WERI-Rb-1 (cell line): ENCODE data around the gene UBE2D2.

ENCODE experiments used
- DNase-seq: peaks from one replicate; pipeline ENCODE4 v3.0.0-alpha.2; 2020
- H3K27ac ChIP-seq: fragments of 250-450 bp; sonication (Bioruptor Pico); 2 replicates; pipeline ENCODE4 v1.5.1; 2020; ENCODE audit warnings: mild to moderate bottlenecking, moderate library complexity
- H3K27me3 ChIP-seq: fragments of 250-450 bp; sonication (Bioruptor Pico); 2 replicates; pipeline ENCODE4 v1.5.1; 2021; ENCODE audit warnings: mild to moderate bottlenecking, low read depth, moderate library complexity; ENCODE audit not compliant: insufficient read depth, severe bottlenecking
- H3K36me3 ChIP-seq: fragments of 250-450 bp; sonication (Bioruptor Pico); 2 replicates; pipeline ENCODE4 v1.5.1; 2020; ENCODE audit warnings: mild to moderate bottlenecking, moderate library complexity
- H3K4me3 ChIP-seq: 2 replicates; pipeline ENCODE4 v1.5.1; 2011; ENCODE audit warnings: low read depth, mild to moderate bottlenecking, control low read depth, low read length
- H3K9me3 ChIP-seq: fragments of 250-450 bp; sonication (Bioruptor Pico); 2 replicates; pipeline ENCODE4 v1.5.1; 2021; ENCODE audit warnings: mild to moderate bottlenecking, moderate library complexity; ENCODE audit not compliant: severe bottlenecking
- CTCF ChIP-seq: IDR thresholded peaks from 2 replicates; pipeline ENCODE4 v1.5.1; 2011; ENCODE audit warnings: low read depth, mild to moderate bottlenecking, control low read depth, inconsistent platforms, low read length

The UBE2D2 gene

GRCh38 chr5:139638090-139638735 lies 77.1 kb downstream of the UBE2D2 start:
- peak overlapping the region; percentile 54 for H3K4me3 ChIP-seq

GRCh38 chr5:139638736-139639618 lies 77.8 kb downstream of the UBE2D2 start:
- H3K27ac ChIP-seq, result peak overlapping the region; percentile 95
- H3K36me3 ChIP-seq, result no peaks in the 10 kb centered on the region
- H3K9me3 ChIP-seq, result no peaks in the 10 kb centered on the region
- TF ChIP-seq CTCF, result no peak
- peak; percentile 95 for DNase-seq
- H3K27me3 ChIP-seq, result no peaks in the 10 kb centered on the region
- H3K4me3 ChIP-seq, result peak overlapping the region; percentile 54

More at GRCh38 chr5:139638090-139638735, 77.1 kb downstream of the UBE2D2 start:
- no peaks in the 10 kb centered on the region for H3K36me3 ChIP-seq
- DNase-seq, result peak; percentile 76
- no peaks in the 10 kb centered on the region for H3K9me3 ChIP-seq
- H3K27ac ChIP-seq, result peak overlapping the region; percentile 95
- H3K27me3 ChIP-seq, result no peaks in the 10 kb centered on the region
- no peak for TF ChIP-seq CTCF

- no peak overlapping the region for H3K4me3 ChIP-seq
- H3K27ac ChIP-seq, result peak overlapping the region; percentile 95
- no peaks in the 10 kb centered on the region for H3K36me3 ChIP-seq
- H3K27me3 ChIP-seq, result no peaks in the 10 kb centered on the region
- no peak for TF ChIP-seq CTCF
- peak; percentile 72 for DNase-seq
- no peaks in the 10 kb centered on the region for H3K9me3 ChIP-seq
Observed at GRCh38 chr5:139639619-139640380, 78.7 kb downstream of the UBE2D2 start.

- peak; percentile 25 for DNase-seq
- no peaks in the 10 kb centered on the region for H3K36me3 ChIP-seq
- no peak overlapping the region for H3K4me3 ChIP-seq
- no peak for TF ChIP-seq CTCF
- H3K27me3 ChIP-seq, result no peaks in the 10 kb centered on the region
- H3K9me3 ChIP-seq, result no peaks in the 10 kb centered on the region
- peak overlapping the region; percentile 95 for H3K27ac ChIP-seq
Observed at GRCh38 chr5:139640421-139641115, 79.4 kb downstream of the UBE2D2 start.

GRCh38 chr5:139641116-139642080 lies 80.3 kb downstream of the UBE2D2 start:
- no peak overlapping the region for H3K4me3 ChIP-seq
- peak; percentile 13 for DNase-seq
- H3K36me3 ChIP-seq, result no peaks in the 10 kb centered on the region
- H3K9me3 ChIP-seq, result no peaks in the 10 kb centered on the region
- TF ChIP-seq CTCF, result no peak
- H3K27me3 ChIP-seq, result no peaks in the 10 kb centered on the region
- H3K27ac ChIP-seq, result peak overlapping the region; percentile 95
